GM18526 (cell line): ENCODE results near the gene D2HGDH.

ENCODE experiments used
- POLR2A ChIP-seq: IDR thresholded peaks from 3 replicates; pipeline ENCODE4 v1.6.1; 2011; ENCODE audit not compliant: insufficient read length; ENCODE audit errors: extremely low read depth

D2HGDH gene

DNA sequence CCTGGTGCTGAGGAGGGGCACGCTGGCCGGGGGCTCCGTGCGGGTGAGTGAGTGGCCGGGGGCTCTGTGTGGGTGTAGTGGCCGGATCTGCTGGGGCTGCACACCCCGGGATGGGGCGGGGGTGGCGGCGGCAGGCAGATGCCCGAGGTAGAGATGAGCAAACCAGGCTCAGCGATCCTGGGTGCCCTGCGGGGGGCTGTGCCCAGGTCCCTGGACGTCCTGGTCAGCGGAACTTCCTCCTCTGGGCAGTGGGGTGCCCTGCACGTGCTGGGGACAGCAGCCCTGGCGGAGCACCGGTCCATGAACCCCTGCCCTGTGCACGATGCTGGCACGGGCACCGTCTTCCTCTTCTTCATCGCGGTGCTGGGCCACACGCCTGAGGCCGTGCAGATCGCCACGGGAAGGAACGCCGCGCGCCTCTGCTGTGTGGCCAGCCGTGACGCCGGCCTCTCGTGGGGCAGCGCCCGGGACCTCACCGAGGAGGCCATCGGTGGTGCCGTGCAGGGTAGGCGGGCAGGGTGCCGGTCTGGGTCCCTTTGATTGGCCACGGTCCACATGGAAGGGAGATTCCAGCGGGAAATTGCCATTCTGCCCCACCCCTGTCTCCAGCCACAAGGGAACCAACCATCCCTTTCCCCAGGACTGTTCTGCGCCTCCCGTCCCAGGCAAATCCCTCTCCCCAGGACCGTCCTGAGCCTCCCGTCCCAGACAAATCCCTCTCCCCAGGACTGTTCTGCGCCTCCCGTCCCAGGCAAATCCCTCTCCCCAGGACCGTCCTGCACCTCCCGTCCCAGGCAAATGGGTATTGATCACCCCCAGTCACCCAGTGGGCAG, 80.4 kb downstream of the D2HGDH start:
- no peak for TF ChIP-seq POLR2A

DNA sequence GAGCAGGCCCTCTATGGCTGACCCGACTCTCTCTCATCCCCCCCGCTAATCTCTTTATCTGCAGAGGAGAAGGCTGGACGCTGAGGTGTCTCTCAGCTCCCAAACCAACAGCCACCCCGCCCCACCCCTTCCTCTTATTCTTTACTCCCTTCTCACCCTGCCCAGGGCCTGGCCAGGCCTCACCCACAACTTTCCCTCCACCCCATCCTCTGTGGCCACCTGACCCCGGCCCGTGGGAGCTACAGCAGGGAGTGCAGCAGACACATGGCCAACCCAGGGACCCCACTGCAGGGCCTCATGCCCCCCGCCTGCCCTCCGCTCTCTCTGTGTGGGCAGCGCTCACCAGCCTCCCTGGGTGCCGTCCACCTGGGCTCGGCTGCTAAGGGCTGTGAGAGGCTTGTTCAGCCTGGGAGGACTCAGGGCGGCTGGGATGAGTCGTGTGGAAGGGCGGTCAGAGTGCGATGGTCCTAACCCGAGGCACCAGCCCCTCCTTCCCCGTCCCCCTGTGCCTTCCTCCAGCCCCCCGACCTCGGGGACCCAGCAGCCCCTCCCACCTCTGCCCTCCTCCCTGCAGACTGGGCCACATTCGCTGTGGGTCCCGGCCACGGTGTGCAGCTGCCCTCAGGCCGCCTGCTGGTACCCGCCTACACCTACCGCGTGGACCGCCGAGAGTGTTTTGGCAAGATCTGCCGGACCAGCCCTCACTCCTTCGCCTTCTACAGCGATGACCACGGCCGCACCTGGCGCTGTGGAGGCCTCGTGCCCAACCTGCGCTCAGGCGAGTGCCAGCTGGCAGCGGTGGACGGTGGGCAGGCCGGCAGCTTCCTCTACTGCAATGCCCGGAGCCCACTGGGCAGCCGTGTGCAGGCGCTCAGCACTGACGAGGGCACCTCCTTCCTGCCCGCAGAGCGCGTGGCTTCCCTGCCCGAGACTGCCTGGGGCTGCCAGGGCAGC, 81.3 kb downstream of the D2HGDH start:
- TF ChIP-seq POLR2A = no peak

DNA sequence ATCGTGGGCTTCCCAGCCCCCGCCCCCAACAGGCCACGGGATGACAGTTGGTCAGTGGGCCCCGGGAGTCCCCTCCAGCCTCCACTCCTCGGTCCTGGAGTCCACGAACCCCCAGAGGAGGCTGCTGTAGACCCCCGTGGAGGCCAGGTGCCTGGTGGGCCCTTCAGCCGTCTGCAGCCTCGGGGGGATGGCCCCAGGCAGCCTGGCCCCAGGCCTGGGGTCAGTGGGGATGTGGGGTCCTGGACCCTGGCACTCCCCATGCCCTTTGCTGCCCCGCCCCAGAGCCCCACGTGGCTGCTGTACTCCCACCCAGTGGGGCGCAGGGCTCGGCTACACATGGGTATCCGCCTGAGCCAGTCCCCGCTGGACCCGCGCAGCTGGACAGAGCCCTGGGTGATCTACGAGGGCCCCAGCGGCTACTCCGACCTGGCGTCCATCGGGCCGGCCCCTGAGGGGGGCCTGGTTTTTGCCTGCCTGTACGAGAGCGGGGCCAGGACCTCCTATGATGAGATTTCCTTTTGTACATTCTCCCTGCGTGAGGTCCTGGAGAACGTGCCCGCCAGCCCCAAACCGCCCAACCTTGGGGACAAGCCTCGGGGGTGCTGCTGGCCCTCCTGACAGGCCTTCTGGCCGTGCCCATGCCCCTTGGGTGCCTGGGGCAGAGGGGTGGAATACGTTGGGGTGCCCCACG, 82.1 kb downstream of the D2HGDH start:
- TF ChIP-seq POLR2A = no peak

DNA sequence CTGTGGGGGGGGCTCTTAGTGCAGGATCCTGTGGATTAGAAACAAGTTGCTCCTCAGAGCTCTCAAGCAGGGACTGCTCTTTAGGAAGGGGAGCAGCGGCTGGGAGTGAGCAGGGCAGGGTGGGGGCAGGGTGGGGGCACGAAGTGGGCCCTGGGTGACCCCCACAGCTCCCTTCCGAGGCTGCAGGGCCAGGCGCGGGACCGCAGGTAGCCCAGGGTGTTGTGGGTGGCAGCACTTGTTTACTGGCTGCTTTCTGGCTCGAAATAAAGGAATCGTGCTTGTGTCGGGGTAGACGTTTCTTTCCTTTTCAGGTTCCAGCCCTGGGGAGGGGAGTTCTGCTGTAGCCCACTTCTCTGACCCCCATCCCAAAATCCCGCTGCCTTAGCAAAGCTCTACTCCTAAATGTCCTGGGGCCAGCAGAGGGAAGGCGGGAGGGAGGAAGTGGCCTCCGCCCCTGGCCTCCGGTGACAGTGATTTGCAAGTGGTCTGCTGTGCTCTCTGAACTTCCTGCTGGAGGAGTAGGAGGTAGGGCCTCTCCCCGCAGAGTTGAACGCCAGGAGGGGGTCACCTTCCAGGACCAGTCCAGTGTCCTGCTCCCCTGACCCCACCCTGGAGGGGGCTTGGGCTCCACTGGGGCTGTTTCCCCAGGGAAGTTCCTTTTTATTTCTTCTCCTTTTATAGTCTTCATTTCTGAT, 82.8 kb downstream of the D2HGDH start:
- TF ChIP-seq POLR2A = no peak
